Lung microvascular endothelial cell (primary cell): ENCODE measurements around the gene CD9. TPM values are rescaled to one million over a fixed set of nuclear protein-coding genes. Genes with fewer than 3 reads are reported as not detected.
A peak's percentile ranks its signal among the peaks of the same experiment; 100 is the strongest.

Experiments
- DNase-seq, 2 donors: peaks; one replicate each; pipeline versions ENCODE4 v3.0.0 to v3.0.0-alpha.2; 2010; ENCODE audit warnings: low read depth in 2 of 2
- total RNA-seq: library from RNA; depleted of rRNA; stranded (reverse); fragments of >200 nt; gene quantifications from 2 replicates; pipeline ENCODE4 v1.2.1, GENCODE V29; 2014

The CD9 gene
- total RNA-seq, 1 donor from 2014 or later, result 1,196 TPM

DNA sequence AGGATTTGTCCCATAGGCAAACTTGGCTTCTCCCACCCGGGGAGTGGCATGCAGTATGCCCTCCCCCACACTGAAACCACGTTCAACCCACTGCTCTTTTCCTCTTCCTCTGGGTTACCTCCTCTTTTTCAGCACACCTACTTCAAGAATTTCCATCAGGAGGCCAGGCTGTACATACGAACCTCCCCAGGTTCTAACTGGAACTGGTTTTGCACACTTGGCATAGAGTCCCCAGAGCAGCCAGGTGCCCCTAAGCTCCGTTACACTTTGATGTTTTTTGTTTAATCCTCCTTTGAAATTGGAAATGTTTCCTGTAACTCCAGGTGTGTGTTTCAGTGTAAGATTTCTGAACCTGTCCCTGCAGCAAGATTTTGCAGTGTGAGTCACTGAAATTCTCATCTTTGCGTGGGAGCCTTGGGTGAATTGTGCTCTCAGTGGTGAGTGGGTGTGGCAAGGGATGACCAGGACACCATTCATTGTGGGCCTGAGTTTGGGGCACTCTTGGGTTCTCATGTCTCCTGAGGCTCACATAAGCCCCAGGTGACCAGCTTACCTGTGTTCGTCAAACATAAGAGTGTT lies 18.2 kb downstream of the CD9 start:
- DNase-seq, result no peak

DNA sequence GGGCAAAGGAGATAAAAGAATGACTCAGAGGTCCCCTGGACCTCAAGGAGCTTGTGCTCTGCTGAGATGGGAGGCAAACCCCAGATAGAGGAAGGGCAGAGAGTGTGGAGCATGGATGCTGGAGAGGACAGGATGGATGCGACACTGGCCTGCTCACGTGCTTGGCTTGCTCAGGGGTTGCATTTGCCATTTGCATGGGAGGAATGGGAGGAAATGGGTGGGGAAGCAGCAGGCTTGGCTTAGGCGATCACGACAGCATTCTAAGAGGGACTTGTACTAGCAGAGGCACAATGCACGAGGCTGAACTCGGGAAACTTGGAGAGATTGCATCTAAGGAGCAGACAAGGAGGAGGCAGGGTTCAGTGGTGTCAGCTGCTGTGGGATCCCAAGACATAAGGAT lies 19.8 kb downstream of the CD9 start:
- peak in 1 of 2 donors; percentile 59 for DNase-seq

DNA sequence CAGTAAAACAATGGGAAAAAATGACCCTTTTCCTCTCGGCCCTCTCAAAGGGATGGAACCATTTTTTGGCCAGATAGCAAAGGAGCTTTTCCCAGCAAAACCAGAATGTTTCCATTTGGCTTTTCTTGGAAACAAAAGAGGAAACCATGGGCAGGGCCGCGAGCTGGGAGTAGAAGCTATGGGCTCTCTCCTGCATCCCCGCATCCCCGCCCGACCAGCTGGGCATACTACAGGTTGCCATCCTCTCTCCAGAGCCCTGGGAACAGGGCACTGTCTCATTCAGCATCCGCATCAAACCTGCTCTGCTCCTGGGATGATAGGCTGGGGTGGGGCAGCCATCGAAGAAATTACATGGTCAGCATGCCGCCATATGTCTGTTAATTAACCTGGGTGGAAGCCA lies 20.9 kb downstream of the CD9 start:
- peak in 1 of 2 donors; percentile 67 for DNase-seq

DNA sequence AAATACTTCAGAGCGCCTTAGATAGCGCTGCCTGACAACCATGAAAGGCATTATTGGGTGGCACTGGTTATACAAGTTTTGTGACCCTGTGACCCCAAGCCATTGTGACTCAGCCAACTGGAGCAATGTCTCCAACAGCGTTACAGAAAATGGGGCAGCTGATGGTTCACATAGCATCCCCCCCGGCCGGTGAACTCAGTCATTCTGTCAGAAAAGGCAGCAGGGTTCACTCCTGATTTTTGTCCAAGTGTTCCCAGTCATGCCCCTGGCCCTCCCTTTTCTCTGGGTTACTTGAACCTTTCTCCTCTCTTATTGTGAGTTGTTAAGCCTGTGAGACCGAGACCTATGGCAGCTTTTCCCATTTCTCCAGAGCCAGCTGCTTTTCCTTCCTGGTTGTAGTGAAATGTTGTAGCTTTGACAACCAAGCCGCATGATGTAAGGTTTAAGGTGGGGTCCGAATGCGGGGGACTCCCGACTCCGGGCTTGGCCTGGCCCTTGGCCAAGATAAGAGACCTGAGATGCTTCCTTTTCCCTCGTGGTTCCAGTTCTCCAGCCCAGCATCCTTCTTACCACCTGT lies 22.0 kb downstream of the CD9 start:
- peak in 1 of 2 donors; percentile 82 for DNase-seq

DNA sequence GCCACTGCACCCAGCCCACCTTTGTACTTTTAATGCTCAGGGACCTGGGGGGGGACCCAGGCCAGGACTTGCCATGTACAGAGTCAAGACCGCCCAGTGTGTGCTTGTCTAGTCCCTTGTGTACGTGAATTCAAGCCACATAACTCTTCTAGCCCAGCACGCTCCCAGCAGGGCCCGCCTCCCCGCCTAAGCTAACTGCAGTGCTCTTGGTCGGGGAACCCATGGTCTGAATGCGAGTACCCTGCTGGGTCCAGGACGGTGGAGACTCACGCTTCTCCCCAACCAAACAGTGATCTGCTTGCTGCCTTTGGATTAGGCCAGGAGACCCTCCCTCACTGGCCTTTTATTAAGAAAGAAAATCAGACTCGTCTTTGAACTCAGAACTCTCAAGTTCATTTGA lies 23.3 kb downstream of the CD9 start:
- no peak for DNase-seq

DNA sequence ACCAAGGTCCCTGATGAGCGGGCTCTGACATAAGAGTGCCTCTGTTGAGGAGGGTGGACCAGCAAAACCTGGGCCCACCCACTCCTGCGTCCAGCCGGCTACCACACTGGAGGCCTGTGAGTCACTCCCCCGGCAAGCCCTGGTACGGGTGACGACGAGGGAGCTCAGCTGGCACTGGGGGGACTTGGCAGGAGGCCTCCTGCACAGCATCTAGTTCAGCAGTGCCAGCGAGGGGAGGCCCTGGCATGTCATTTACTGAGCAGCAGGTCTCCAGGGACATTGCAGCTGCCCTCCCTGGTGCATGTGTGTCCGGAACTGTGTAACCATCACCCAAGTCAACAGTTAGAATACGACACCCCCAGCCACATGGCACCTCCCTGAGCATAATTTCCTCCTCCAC lies 24.4 kb downstream of the CD9 start:
- DNase-seq, result peak; percentile 65 to 84

DNA sequence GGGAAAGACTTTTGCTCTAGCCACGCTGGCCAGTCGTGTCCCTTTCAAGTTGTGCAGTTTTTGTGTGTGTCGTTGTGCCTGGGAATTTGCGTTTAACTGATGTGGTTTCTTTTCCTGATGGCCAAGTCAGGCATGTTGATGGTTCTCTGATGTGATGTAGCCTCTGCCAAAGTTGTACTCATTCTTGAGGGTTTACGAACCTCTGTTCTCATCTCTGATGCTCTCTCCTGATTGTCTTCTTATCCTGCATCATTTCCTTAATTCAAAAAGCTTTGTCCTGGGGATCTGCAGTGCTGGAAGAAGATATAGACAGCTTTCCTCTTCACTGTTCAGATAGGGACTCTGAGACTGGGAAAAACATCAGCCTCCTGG lies 25.4 kb downstream of the CD9 start:
- peak in 1 of 2 donors; percentile 57 for DNase-seq

DNA sequence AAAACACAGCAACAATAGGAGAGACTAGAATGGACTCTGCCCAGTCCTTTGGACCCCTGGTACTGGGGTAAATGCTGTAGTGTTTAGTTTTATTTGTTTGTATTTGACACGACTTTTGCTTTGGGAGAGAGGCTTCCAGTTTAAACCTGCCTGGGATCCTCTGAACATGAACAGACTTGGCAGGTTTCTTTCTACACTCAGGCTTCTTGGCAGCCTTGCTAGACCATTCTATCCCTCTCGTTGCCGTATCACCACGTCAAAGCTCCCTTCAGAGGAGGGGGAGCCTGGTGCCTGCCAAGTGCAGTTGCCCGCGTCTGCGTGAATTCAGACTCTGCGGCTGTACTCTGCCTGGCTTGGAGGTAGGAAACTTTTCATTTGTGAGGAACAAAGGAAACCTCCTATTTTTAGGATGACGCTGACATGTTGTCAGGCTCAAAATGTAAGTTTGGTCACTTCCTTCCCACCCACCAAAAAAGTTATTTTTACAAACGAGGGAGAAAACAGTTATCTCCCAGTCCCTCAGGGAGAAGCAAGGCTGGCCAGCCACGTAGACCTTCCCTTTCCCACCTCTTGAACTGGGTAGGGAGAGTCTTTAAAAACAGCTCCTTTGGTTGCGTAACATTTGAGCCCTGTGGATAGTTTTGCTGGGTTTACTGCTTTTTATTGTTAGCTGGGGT lies 25.9 kb downstream of the CD9 start:
- DNase-seq, result peak; percentile 72 to 86

DNA sequence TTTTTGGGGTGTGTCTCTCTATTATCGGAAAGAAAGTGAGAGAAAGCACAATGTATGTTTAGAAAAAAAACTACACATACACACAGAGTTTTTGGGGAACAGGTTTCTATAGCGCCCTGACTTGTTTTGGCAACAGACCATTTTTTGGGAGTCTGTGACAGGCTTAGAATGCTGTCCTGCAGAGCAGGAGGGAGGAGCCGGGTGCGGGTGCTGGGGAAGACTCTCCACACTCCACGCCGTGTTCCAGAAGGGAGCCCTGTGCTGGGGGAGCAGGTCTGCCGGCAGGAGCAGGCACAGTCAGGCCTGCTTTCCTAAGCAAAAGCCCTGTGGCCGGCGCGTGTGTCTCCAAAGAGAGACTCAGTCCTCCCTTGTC lies 26.5 kb downstream of the CD9 start:
- DNase-seq, result no peak

DNA sequence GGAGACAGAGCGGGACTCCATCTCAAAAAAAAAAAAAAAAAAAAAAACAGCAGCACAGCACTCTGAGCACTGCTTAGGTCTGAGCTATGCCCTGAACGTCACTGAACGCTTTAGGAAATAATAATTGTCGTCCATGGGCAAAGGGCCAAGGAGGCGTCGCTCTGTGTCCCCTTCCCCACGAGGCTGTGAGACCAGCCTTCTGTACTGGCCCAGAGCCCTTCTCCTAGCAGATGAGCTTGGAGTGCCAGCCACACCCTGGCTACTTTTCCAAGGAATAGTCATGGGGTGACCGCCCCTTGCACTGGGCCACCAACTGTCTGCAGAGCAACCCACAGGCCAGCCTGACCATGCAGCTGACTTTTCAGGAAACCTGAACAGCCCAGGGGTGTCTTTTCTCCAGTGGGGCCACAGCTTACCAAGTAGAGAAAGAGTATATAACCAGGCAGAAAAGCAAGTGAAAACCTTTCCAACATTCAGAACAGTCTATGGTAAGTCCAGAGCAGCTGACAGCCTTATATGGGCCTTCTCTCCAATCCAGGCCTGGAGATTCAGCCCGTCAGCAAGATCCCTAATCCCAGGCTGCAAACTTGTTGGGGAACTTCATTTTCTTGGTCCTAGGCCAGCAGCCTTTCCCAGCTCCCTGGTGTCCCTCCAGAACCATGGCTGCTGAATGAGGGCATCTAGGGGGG lies 28.5 kb downstream of the CD9 start:
- peak in 1 of 2 donors; percentile 82 for DNase-seq

DNA sequence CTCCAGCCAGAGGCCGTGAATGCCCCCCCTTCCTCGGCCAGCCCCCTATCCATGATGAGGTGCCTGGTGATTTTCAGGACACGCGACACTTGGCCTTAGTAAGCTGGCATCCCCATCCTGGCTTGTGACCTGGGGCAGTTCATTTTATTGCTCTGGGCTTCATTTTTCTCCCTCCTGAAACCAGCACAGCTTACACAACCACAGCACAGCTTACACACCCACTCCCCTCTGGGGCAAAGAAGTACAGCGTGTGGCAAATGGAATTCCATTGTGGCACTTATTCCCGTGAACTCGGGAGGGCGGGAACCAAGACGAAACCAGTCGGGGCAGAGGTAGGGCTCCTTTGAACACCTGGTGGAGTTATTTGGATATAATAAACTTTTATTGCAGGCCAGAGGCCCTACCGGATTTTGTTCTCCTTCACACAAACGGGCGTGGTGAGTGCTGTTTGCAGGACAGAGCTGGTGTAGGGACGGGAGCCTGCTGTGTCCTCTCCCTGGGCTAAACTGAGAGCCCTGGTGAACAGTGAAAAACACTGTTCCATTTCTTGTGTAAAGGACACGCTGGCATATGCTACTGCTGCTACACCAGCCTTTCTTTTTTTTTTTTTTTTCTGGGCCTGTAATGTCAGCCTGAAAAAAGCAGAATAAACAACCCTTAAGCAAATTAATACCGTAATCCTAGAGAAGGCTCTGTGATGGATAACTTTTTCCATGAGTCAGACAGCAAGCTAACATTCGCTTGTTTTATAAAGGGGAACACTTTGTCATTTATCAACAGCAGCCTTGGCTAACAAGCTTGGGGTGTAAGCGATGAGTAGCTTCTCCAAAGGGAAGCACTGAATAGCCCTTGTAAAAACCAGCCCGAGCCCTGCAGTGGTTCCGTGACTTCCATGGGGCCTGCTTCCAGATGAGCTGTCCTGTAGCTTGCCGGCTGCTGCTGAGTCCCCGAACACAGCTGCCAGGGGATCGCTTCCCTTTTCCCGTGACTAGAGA lies 29.3 kb downstream of the CD9 start:
- peak; percentile 87 to 88 for DNase-seq

DNA sequence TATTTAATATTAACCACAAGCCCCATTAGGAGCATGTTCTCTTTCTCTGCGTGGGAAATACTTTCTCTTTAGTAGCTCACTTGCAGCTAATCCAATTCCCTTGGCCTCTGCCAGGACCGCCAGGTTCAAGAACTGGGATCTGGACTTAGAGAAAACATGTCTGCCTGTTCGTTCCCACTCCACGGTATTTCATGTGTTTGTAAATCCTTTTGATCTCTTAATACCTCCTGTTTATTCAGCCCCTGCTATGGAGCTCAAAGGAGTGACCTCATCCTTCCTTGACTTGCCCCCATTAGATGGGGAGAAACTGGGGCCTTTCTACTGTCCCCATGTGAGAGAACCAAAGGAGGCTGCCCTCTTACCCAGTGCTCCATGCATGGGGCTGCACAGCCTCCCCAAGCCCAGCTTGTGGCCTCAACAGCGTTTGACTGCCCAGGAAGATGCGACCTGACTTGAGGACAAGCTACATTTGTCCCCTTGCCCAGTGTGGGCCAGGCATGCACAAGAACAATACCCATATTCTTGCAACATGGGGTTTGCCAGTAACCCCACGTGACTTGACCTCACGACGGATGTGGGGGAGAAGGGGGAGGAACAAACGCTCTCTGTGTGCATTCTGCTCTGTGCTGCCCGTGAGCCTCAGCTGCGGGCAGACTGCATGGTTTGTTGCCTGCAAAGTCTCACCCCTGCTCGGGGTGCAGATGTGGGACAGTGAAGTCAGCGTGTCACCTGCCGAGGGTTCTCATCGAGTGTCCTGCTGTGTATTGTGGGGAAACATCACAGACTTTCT lies 30.3 kb downstream of the CD9 start:
- peak; percentile 65 to 70 for DNase-seq

DNA sequence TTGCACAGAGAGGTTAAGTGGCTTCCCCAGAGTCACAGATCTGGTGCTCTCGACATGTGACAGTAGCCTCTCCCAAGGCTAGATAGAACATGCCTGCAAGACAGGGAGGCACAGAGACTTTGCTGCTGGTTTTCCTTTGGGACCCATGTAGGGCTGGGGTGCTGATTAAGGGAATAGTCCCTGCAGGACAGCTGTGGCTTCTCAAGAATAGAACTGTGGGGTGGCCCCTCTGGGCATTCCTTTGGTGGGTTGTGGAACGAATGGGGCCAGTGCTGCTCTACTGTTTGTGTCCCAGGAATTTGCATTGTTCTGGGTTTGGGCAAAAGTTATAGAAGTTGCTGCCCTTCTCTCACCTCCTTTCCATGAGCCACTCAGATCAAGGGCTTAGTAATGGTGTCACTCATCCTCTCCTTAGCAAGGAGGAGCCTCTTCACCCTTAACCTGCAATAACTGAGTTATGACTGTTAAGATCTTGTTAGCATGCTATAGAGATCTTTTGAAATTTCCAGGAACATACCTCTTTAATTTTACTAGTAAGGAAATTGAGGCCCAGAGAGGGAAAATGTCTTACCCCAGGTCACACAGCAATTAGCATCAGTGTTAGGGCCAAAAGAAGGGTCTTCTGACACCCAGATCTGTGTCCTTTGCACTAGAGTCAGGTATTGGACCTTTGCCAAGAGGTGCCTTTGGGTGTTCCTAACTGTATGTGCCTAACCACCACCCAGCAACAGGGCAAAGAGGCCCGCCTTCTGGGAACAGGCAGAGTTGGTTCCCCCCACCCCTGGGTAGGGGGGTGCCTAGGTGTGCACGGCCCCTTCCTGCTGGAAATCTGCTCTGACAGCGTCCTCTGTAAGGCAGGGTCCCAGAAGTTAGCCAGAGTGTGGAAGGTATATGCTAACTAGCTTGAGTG lies 31.4 kb downstream of the CD9 start:
- peak in 1 of 2 donors; percentile 19 for DNase-seq

DNA sequence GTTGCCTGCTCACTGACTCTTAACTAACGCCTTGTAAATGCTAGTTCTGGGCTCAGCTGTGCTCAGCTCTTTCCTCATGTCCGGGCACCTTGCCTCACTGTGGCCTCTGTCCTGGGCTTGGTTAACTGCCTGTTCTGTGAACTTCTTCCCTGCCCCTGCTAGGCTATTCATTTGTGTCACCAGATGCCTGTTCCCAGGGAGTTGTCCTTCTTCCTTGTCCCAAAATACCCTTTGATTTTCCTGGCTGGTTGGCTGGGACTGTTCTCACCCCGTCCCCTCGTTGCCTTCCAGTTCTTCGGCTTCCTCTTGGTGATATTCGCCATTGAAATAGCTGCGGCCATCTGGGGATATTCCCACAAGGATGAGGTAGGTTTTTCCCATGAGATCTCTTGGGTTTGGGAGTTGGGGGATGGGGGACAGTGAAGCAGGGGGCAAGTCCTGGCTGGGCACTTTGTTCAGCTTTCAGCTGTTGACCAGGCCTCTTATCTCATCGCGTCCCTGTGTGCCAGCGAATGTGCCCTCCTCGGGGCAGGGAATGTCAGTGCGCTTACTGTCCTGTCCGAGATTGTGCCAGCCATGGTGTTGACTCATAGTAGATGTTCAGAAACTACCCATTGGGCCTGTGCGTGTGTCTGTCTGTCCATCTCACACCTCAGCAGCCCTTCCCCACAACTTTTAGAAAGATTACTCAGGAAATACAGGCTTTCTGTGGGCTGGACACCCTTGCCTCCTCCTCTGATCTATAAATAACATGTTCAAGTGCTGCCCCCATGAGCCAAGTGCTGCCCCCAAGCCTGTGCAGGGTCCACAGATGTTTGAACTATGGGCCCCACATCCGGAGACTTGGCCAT lies 33.1 kb downstream of the CD9 start:
- DNase-seq, result peak in 1 of 2 donors; percentile 52

DNA sequence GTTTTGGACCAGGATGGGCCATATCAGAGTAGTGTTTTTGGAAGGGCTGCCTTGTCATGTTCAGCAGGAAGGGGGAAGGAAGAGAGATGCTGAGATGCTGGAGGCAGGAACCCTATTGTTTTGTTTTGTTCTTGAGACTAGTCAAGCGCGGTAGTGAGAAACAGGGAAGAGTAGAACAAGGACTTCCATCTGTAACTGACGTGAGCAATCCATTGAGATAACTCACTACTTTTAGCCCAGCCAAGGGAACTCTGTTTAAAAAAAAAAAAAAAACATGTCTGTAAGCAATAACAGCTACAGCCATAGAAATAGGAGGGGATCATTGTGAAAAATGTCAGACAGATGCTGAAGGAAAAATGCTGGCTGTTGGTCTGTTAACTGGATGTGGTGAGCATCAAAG lies 34.0 kb downstream of the CD9 start:
- DNase-seq, result peak in 1 of 2 donors; percentile 74

DNA sequence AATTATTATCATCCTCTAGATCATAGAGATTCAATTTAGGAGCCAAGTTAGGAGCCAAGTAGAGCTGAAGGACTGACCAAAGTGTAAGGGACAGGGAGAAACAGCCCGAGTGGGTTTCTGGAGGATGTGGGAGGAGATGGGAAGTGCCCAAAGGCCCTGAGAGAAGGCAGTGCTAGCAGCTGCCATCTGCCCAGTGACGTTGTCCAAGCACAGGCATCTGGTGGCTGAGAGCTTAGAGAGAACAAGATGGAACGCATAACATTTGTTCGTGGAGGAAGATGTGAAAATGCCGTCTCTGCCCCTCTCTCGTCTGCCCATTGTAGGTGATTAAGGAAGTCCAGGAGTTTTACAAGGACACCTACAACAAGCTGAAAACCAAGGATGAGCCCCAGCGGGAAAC lies 34.7 kb downstream of the CD9 start:
- DNase-seq, result peak in 1 of 2 donors; percentile 16

DNA sequence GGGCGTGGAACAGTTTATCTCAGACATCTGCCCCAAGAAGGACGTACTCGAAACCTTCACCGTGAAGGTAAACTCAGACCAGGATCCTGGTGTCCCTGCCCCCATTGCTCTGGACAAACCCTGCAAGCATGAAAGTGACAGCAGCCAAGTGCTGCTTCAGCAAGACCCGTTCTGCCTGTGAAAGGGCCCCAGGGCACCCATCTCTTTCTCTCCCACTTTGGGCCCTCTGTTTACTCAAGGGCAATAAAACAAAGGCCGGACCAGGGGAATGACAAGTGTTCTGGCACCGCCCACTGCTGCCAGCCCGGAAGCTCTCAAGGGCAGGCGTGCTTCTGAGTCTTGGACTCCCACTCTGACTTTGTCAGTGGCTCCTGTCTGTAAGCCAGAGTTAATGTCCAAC lies 35.3 kb downstream of the CD9 start:
- peak in 1 of 2 donors; percentile 64 for DNase-seq

DNA sequence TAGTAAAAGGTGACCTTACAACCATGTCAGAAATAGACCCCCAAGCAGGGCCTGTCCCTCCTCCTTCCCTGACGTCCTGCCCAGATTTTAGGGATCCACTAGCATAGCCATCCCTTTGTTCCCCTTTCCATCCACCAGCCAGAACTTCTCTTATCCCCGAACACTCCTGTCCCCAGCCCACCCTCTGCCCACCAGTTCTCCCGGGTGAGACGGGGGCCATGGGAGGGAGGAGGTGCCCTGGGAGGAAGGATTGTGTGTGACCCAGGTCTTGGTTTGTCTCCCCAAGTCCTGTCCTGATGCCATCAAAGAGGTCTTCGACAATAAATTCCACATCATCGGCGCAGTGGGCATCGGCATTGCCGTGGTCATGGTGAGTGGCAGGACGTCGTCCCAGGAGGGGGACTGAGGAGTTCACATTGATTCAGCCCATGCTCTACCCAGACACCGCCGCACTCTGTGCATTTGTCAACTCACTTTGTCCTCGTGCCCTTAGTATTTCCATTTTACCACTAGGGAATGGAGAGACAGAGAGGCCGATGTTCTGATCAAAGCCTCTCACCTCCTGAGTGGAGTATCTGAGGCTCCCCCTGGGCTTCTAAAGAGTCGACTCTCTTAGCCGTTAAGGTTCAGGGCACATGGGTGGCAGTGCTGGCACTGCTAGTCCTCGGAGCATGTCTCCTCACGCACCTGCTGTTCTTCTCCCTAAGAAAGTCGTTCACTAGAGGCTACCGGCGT lies 35.9 kb downstream of the CD9 start:
- DNase-seq, result no peak
